Transverse colon (tissue), 4 donors: Measurements from ENCODE around the gene PNMA1. TPM values are rescaled to one million over a fixed set of nuclear protein-coding genes. Genes with fewer than 3 reads are reported as not detected.

Experiments used
- DNase-seq: peaks from one replicate; pipeline ENCODE4 v3.0.0-alpha.2; 2019
- H3K27ac ChIP-seq, 4 donors: fragments of 200-600 bp; sonication (generic); 2 replicates each; pipeline ENCODE4 v1.5.1; 2016 to 2018; ENCODE audit warnings: inconsistent platforms in 4 of 4
- H3K27me3 ChIP-seq: fragments of 200-600 bp; sonication (generic); 2 replicates; pipeline ENCODE4 v1.5.1; 2017; ENCODE audit warnings: inconsistent platforms
- H3K36me3 ChIP-seq, 4 donors: fragments of 200-600 bp; sonication (generic); 2 replicates each; pipeline ENCODE4 v1.5.1; 2017 to 2019; ENCODE audit warnings: inconsistent platforms in 4 of 4
- H3K4me1 ChIP-seq, 4 donors: fragments of 200-600 bp; sonication (generic); 2 replicates each; pipeline ENCODE4 v1.5.1; 2017 to 2020; ENCODE audit warnings: inconsistent platforms in 4 of 4
- H3K4me3 ChIP-seq, 4 donors: fragments of 200-600 bp; sonication (generic); 1 replicate in 1 of 4; 2 replicates in 3 of 4; pipeline versions ENCODE4 v1.5.1 to v1.6.1; 2017 to 2019; ENCODE audit warnings: inconsistent platforms in 4 of 4
- H3K9me3 ChIP-seq, 2 donors: fragments of 200-600 bp; sonication (generic); 2 replicates each; pipeline ENCODE4 v1.5.1; 2017 to 2019; ENCODE audit warnings: inconsistent platforms in 2 of 2
- EP300 ChIP-seq: sonication (generic); formaldehyde crosslinking; IDR thresholded peaks from one replicate; pipeline ENCODE4 v1.6.1; 2017; ENCODE audit warnings: antibody characterized with exemption, low read depth
- POLR2A ChIP-seq: fragments of 450-650 bp; IDR thresholded peaks from one replicate; pipeline ENCODE4 v1.6.1; 2016; ENCODE audit warnings: antibody characterized with exemption, mild to moderate bottlenecking, moderate library complexity
- POLR2AphosphoS5 ChIP-seq, 3 donors: sonication (generic); formaldehyde crosslinking; IDR thresholded peaks; one replicate each; pipeline ENCODE4 v1.6.1; 2016; ENCODE audit warnings: antibody characterized with exemption in 3 of 3
- WGBS, 2 donors: methylation state at CpG; one replicate each; pipeline ENCODE4 v1.1.5; 2018; ENCODE audit warnings: low coverage in 1 of 2; 5-methylcytosine and 5-hydroxymethylcytosine counted together
- in situ Hi-C, 4 donors: fragments of 200-750 bp; cut with MboI; loops; one replicate each; pipeline versions ENCODE4 v1.15.0 to v1.15.1; 2017; ENCODE audit warnings: low sequenced_read_pairs in 3 of 4, low pct_ligation_motif_present in 1 of 4, low pct_unique_long_range_greater_than_20kb in 1 of 4
- intact Hi-C: fragments of 100-400 bp; cut with DNase I; formaldehyde crosslinking; loops from one replicate; pipeline ENCODE4 v1.15.1; 2023; ENCODE audit warnings: low total_unique reads
- total RNA-seq, 4 donors: library from RNA; depleted of rRNA; stranded (reverse); fragments of >200 nt; gene quantifications; one replicate each; pipeline ENCODE4 v1.1.0, GENCODE V29; 2016
- TF ChIP-seq, protein P1 (sequence below), 5 experiments: fragments of 200-600 bp in 3 of 5; fragments of 450-650 bp in 2 of 5; sonication (generic) in 3 of 5; IDR thresholded peaks; 1 replicate in 2 of 5; 2 replicates in 3 of 5; pipeline ENCODE4 v1.5.1; 2016 to 2017; ENCODE audit warnings: antibody characterized with exemption in 5 of 5, inconsistent platforms in 3 of 5, mild to moderate bottlenecking in 2 of 5, moderate library complexity in 1 of 5

PNMA1 gene
- total RNA-seq, 4 donors from 2014 or later = 12.7 to 22.1 (median 12.7) TPM

DNA sequence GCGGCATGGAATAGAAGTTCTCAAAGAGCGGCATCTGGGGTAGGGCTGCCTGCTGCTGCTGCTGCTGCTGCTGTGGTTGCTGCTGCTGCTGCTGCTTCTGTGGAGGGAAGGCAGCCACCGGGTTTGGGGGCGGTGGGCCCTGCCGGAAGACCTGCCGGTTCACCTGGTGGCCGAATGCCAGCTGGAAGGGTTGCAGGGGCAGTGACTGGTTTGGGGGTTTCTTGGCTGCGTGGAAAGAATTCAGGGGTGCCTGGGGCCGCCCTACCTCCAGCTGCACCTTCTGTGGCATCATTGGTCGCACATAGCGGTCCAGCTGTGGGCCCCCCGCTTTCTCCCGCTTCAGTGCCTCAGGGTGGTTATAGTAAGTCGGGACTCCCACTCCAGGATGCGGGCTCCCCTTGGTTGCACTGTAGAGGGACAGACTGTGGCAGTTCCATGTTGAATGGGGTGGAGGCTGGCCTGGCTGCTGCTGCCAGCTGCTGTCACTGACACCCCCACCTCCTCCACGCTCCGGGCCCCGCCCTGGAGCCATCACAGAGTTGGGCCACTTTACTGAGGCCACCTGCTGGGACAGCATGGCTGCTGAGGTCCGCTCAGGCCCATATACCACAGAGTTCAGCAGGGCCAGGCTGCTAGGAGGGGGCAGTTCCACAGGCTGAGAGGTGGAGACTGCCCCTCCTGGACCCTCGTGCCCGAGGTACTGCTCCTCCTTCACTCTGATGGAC, 25.2 kb upstream of the PNMA1 start:
- DNase-seq = no peak
- 85% methylated on average over 16 of the region's 21 CpGs; no CpG with 5 or more reads in 1 of the 2 donors for WGBS, 2 donors
- no peaks in the 10 kb centered on the region for H3K27me3 ChIP-seq
- H3K9me3 ChIP-seq = no peaks in the 10 kb centered on the region
- H3K4me1 ChIP-seq = peaks cover 52 to 60% (median 56%) of the 10 kb centered on the region in 4 donors
- no peak for TF ChIP-seq EP300
- TF ChIP-seq POLR2A = no peak
- no peak for TF ChIP-seq POLR2AphosphoS5 (IDR thresholded peaks at IDR 0.05)
- TF ChIP-seq, protein P1, sequence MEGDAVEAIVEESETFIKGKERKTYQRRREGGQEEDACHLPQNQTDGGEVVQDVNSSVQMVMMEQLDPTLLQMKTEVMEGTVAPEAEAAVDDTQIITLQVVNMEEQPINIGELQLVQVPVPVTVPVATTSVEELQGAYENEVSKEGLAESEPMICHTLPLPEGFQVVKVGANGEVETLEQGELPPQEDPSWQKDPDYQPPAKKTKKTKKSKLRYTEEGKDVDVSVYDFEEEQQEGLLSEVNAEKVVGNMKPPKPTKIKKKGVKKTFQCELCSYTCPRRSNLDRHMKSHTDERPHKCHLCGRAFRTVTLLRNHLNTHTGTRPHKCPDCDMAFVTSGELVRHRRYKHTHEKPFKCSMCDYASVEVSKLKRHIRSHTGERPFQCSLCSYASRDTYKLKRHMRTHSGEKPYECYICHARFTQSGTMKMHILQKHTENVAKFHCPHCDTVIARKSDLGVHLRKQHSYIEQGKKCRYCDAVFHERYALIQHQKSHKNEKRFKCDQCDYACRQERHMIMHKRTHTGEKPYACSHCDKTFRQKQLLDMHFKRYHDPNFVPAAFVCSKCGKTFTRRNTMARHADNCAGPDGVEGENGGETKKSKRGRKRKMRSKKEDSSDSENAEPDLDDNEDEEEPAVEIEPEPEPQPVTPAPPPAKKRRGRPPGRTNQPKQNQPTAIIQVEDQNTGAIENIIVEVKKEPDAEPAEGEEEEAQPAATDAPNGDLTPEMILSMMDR (IDR thresholded peaks at IDR 0.05) = no peak
- H3K36me3 ChIP-seq = peaks cover 0 to 40% (median 20%) of the 10 kb centered on the region in 4 donors
- intact Hi-C loops (no loop called here), in situ Hi-C loops (loop anchor here in 1 of 4 donors (10.0 kb wide), 1 partner anchor 85 kb away; no protein-coding TSS in a partner anchor)
- H3K27ac ChIP-seq = peak overlapping the region; percentile 99 to 100 (median 100)
- no peak overlapping the region for H3K4me3 ChIP-seq

DNA sequence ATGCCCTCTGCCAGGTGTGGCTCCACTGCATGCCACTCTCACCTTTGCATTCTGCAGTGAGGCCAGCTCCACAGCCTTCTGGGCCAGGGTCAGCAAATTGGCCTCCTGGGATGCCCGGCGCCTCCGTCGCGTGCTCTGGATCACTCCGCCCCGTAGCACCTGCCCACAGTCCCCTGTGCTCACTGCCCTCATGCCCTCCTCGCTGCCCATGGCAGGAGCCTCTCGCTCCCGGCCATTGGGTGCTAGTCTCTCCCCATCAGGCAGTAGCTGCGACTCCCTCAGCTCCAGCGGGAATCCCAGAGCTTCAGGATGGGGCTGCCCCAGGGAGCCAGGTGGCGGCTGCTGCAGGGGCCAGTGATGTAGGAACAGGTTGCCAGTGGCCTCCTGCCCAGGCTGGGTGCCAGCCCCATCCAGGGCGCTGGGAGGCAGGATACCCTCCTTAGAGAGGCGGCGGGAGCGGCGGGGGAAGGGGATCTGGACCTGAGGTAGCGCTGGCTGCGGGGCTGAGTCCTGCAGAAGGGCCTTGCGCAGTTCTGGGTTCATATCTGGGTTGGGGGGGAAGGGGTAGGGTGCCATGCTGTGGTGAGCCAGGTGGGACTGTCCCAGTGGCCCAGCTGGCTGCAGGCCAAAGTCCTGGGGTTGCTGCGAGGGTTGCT, 24.5 kb upstream of the PNMA1 start:
- H3K9me3 ChIP-seq = no peaks in the 10 kb centered on the region
- DNase-seq = no peak
- H3K27me3 ChIP-seq = no peaks in the 10 kb centered on the region
- peaks cover 45 to 53% (median 49%) of the 10 kb centered on the region in 4 donors for H3K4me1 ChIP-seq
- no peak overlapping the region for H3K4me3 ChIP-seq
- peak overlapping the region; percentile 99 to 100 (median 100) for H3K27ac ChIP-seq
- 93% methylated on average over 17 of the region's 22 CpGs; no CpG with 5 or more reads in 1 of the 2 donors for WGBS, 2 donors
- in situ Hi-C loops = loop anchor here in 1 of 4 donors (10.0 kb wide), 1 partner anchor 86 kb away; no protein-coding TSS in a partner anchor
- H3K36me3 ChIP-seq = peaks cover 0 to 43% (median 21%) of the 10 kb centered on the region in 4 donors
- intact Hi-C loops = no loop called here
- TF ChIP-seq, protein P1 (IDR thresholded peaks at IDR 0.05) = no peak

DNA sequence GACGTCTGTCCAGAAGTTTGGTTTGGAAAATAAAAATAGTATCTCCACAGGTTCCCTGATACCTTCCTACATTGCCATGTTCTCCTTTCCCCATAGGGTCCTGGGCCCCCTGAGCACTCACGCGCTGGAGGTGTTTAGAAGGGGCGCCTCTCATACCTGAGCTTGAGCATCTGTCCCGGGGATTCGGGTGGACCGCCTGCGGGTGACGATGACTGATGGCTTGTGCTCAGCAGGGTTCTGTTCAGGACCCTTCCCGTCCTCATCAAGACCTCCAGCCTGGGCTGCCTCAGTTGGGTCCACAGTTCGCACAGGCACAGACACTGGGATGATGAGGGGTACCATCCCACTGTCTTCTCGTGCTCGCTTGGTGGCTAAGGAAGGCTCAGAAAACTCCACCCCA, 22.7 kb upstream of the PNMA1 start:
- in situ Hi-C loops (loop anchor here in 1 of 4 donors (10.0 kb wide), 1 partner anchor 88 kb away; no protein-coding TSS in a partner anchor), intact Hi-C loops (no loop called here)
- WGBS, 2 donors = 93% methylated on average over 13 of the region's 13 CpGs; no CpG with 5 or more reads in 1 of the 2 donors

More for the DNA sequence above, 22.7 kb upstream of the PNMA1 start:
- Histone ChIP-seq H3K27me3 (no peaks in the 10 kb centered on the region), H3K9me3 (no peaks in the 10 kb centered on the region), H3K4me1 (peaks cover 27 to 41% (median 32%) of the 10 kb centered on the region in 4 donors), H3K27ac (no peak overlapping the region), H3K4me3 (no peak overlapping the region), H3K36me3 (peaks cover 0 to 43% (median 21%) of the 10 kb centered on the region in 4 donors)
- DNase-seq = no peak
- TF ChIP-seq, protein P1 (IDR thresholded peaks at IDR 0.05) = no peak
- TF ChIP-seq EP300 (no peak), POLR2A (no peak), POLR2AphosphoS5 (IDR thresholded peaks at IDR 0.05) (no peak)
